Measurements from ENCODE around the gene SOCS3.

DNA sequence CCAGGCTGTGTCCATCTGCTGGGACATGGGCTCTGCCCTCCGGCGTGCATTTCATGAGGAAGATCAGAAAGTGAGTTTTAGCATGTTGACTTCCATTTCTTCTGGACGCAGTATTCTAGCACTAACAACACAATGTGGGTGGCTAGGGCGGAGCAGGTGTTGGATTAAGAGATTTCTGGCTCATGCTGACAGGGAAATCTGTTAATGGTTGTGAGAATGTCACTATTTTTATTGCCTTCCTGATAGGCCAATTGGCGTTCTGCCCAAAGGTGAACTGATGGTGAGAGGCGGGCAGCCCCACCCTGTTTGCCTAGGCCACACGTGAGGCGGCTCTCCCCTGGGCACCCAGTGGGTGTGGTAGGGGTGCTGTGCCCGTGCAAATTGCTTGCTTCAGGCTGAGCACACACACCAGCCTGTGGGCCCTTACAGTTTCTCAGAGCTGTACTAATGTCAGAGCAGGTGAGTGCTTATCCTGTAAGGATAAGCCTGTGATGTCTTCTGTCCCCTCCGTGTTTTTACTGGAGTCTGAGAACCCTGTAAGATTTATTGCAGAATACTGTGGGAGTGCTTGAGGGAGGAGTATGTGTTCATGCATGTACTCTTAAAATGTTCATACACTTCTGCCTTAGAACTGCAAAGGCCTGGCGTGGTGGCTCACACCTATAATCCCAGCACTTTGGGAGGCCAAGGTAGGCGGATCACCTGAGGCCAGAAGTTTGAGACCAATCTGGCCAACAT is 49.5 kb upstream of the SOCS3 start:
- TF ChIP-seq CTCF (IDR thresholded peaks at IDR 0.05; ENCODE audit: low read depth, low read length) (no peak), POLR2A (IDR thresholded peaks at IDR 0.05; ENCODE audit: extremely low read depth, insufficient read length) (no peak)
- TF ChIP-seq, protein P1, sequence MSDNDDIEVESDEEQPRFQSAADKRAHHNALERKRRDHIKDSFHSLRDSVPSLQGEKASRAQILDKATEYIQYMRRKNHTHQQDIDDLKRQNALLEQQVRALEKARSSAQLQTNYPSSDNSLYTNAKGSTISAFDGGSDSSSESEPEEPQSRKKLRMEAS (IDR thresholded peaks at IDR 0.05; ENCODE audit: low read depth, low read length), result no peak

Measured in NB4 (cell line).